Measurements from ENCODE around the gene GLS2.
"Not testable (repeated sequence)": the region's sequence is repeated elsewhere in the genome, so short reads cannot be mapped to it uniquely, and the experiment has no call there.

GLS2 gene

GRCh38 chr12:56488041-56488955, at the start of gene GLS2:
Gene GLS2 (minus strand): TSS chr12:56488161. CDS start chr12:56488118, 43 bp downstream.
- peak; percentile 34 to 77 for DNase-seq

- DNase-seq = no peak
Measured at GRCh38 chr12:56537546-56537945, 49.6 kb upstream of the GLS2 start.

DNA sequence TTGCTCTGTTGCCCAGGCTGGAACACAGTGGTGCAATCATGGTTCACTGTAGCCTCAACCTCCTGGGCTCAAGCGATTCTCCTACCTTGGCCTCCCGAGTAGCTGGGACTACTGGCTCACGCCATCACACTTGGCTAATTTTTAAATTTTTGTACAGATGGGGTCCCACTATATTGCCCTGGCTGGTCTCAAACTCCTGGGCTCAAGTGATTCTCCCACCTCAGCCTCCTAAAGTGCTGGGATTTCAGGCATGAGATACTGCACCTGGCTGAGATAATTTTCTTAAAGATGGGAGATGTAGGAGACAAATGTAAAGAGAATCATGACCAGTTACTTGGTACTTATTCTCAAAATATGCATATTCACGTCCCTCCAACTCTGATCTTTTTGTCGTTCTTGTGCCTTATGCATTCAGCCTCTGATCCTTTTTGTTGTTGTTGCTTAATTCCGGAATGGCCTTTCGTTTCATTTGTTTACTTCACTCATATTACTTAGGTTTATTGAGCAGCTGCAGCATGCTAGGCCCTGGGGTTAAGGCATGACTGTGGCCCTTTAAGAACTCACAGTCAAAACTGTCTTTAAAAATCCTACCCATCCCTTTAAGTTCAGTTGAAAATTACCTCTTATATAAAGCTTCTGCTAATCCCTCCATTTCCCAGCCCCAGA, 42.6 kb upstream of the GLS2 start:
- no peak for DNase-seq

- DNase-seq = no peak
Measured at GRCh38 chr12:56529656-56530055, 41.7 kb upstream of the GLS2 start.

- DNase-seq = no peak
Measured at GRCh38 chr12:56528846-56529245, 40.9 kb upstream of the GLS2 start.

GRCh38 chr12:56522411-56523193, 34.6 kb upstream of the GLS2 start:
- DNase-seq = peak in 1 of 2 experiments; percentile 49

GRCh38 chr12:56521590-56522371, 33.8 kb upstream of the GLS2 start, which contains the start of gene RBMS2:
Gene RBMS2 (plus strand): TSS chr12:56521820. CDS start chr12:56522024, 204 bp downstream.
- peak; percentile 83 to 96 for DNase-seq

- DNase-seq = no peak
Measured at GRCh38 chr12:56521209-56521589, 33.2 kb upstream of the GLS2 start.

DNA sequence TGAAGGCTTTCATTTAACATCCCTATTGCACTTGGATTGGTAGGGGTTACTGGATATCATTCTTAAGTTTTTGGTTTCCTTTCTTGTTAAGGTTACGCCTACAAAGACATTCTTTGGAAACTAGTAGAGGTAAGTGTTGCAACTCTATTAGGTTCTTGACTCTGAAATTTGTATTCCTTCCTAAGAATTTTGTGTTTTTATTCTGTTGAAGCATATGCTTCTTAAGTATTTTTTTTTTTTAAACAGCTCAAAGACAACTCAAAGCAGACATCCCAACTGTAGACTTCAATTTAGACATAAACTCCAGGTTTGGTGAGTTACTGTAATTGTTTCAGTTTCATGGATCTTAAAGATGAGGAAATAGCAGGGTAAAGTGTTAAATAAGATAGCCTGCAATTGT, 32.5 kb upstream of the GLS2 start:
- no peak for DNase-seq

GRCh38 chr12:56520048-56520447, 32.1 kb upstream of the GLS2 start:
- peak in 1 of 2 experiments; percentile 32 for DNase-seq

DNA sequence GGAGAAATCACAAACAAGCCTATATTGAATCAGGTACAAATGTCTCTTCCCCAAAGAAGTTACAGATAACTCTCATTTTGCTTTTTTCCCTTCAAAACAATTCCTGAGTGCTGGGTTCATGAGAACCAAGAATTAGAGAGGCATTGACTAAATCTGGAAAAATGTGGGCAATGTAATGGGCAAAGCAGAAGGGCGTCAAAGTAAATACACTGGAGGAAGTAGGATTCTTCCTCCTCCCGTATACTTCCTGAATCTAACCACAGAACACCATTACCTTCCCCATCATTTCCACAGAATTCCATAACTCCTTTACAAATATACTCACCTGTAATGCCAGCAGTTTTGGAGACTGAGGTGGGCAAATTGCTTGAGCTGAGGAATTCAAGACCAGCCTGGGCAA, 30.6 kb upstream of the GLS2 start:
- DNase-seq = peak in 1 of 2 experiments; percentile 66

- DNase-seq = no peak
Measured at GRCh38 chr12:56517854-56518253, 29.9 kb upstream of the GLS2 start.

- DNase-seq = not testable (repeated sequence)
Measured at GRCh38 chr12:56514014-56514318, 26.0 kb upstream of the GLS2 start.

- DNase-seq = no peak
Measured at GRCh38 chr12:56510786-56511185, 22.8 kb upstream of the GLS2 start.

- DNase-seq = not testable (repeated sequence)
Measured at GRCh38 chr12:56499879-56500278, 11.9 kb upstream of the GLS2 start.

GRCh38 chr12:56499452-56499851, 11.5 kb upstream of the GLS2 start:
- not testable (repeated sequence) for DNase-seq

DNA sequence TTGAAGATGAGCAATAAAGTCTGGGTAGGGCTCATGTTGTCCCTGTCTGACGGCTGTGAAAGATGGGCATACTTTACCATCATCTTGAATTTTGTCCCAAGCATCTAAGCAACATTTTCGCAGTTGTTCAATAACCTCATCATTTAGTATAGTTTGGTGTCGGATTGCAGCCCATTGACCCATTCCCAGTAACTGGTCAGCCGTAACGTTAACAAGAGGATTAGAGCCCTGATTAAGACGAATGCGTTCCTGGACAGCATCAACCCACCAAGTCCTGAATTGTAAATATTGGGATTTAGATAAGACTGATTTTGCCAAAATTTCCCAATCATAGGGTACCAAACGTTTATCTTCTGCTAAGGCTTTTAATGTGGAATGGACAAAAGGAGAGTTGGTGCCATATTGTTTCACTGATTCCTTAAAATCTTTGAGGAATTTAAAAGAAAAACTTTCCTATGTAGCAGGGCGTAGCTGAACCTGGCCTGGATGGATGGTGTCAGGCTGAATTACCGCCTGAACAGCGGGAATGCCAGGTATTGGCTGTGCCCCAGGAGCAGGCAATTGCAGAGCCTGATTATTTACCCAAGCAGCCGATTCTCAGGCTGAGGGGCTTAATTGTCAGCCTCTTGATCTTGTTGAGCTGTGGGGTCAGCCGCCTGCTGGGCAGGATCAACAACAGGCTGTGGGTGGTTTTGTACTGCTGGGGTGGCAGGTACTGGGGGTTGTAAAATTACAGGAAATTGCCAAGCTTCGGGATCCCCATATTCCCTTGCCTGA, 10.4 kb upstream of the GLS2 start:
- not testable (repeated sequence) for DNase-seq

- DNase-seq = not testable (repeated sequence)
Measured at GRCh38 chr12:56496704-56497103, 8.7 kb upstream of the GLS2 start.

GRCh38 chr12:56494481-56494880, 6.5 kb upstream of the GLS2 start:
- DNase-seq = not testable (repeated sequence)

- not testable (repeated sequence) for DNase-seq
Measured at GRCh38 chr12:56494106-56494415, 6.1 kb upstream of the GLS2 start.

DNA sequence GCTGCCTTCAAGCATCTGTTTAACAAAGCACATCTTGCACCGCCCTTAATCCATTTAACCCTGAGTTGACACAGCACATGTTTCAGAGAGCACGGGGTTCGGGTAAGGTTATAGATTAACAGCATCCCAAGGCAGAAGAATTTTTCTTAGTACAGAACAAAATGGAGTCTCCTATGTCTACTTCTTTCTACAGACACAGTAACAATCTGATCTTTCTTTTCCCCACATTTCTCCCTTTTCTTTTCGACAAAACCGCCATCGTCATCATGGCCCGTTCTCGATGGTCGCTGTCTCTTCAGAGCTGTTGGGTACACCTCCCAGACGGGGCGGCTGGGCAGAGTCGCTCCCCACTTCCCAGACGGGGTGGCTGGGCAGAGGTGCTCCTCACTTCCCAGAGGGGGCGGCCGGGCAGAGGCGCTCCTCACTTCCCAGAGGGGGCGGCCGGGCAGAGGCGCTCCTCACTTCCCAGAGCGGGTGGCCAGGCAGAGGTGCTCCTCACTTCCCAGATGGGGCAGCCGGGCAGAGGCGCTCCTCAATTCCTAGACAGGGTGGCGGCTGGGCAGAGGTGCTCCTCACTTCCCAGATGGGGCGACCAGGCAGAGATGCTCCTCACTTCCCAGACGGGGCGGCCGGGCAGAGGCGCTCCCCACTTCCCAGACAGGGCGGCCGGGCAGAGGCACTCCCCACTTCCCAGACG, 5.6 kb upstream of the GLS2 start:
- DNase-seq = not testable (repeated sequence)

All from SW 1271 (cell line).